ENCODE measurements around the gene BLTP2.

GRCh38 chr17:28624148-28624547 lies 20.8 kb downstream of the BLTP2 start:
- no peak for TF ChIP-seq CTCF (IDR thresholded peaks at IDR 0.05)
- no peak for TF ChIP-seq POLR2AphosphoS5 (IDR thresholded peaks at IDR 0.05)
- TF ChIP-seq POLR2A (IDR thresholded peaks at IDR 0.05), result no peak
